ENCODE results near the gene SYT12.
"Not testable (repeated sequence)": the region's sequence is repeated elsewhere in the genome, so short reads cannot be mapped to it uniquely, and the experiment has no call there.

Gene SYT12

GRCh38 chr11:66996609-66997273, 26.2 kb upstream of the SYT12 start:
- no peak for DNase-seq (ENCODE audit: low read depth in 2 of 2)

DNA sequence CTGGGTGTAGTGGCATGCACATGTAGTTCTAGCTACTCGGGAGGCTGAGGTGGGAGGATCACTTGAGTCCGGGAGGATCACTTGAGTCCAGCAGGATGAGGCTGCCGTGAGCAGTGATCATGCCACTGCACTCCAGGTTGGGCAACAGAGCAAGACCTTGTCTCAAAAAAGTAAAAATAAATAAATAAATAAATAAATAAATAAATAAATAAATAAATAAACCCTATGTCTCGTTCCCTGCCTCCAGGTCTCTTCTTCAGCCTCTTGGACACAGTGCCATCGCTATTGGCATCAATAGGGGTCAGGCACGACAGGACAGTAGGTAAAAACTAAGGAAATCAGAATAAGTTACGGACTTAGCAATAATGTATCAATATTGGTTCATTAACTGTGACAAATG, 23.4 kb upstream of the SYT12 start:
- no peak for DNase-seq (ENCODE audit: low read depth in 2 of 2)

GRCh38 chr11:67001332-67001731, 21.6 kb upstream of the SYT12 start:
- DNase-seq (ENCODE audit: low read depth in 2 of 2) = no peak

GRCh38 chr11:67002297-67002913, 20.5 kb upstream of the SYT12 start:
- DNase-seq (ENCODE audit: low read depth in 2 of 2) = no peak

DNA sequence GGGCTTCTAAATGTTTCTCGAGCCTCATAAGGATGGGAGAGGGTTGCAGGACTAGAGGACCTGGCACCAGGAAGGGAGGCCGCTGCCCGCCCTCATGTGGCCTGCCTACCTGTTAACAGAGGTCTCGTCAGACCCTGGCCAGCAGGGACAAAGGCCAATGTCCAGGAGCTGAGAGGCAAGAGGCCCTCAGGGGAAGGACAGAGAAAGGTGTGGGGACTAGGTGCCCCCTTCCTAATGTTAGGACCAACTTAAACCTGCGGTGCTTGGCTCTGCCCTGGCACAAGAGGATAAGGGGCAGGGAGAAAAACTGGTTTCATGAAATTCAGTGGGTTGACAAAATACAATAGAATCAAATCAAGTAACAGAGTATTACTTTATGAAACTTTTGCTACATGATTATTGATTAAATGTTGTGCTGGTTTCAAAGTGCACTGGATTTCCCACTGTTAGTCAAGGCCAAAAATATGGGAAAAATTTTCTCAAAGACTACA, 20.0 kb upstream of the SYT12 start:
- no peak for DNase-seq (ENCODE audit: low read depth in 2 of 2)

- not testable (repeated sequence) for DNase-seq (ENCODE audit: low read depth in 2 of 2)
Observed at GRCh38 chr11:67005200-67005599, 17.7 kb upstream of the SYT12 start.

GRCh38 chr11:67006029-67006884, 16.7 kb upstream of the SYT12 start:
- DNase-seq (ENCODE audit: low read depth in 2 of 2) = peak in 1 of 2 donors; percentile 29

- DNase-seq (ENCODE audit: low read depth in 2 of 2) = no peak
Observed at GRCh38 chr11:67007126-67007525, 15.8 kb upstream of the SYT12 start.

GRCh38 chr11:67010296-67010905, 12.5 kb upstream of the SYT12 start:
- no peak for DNase-seq (ENCODE audit: low read depth in 2 of 2)

DNA sequence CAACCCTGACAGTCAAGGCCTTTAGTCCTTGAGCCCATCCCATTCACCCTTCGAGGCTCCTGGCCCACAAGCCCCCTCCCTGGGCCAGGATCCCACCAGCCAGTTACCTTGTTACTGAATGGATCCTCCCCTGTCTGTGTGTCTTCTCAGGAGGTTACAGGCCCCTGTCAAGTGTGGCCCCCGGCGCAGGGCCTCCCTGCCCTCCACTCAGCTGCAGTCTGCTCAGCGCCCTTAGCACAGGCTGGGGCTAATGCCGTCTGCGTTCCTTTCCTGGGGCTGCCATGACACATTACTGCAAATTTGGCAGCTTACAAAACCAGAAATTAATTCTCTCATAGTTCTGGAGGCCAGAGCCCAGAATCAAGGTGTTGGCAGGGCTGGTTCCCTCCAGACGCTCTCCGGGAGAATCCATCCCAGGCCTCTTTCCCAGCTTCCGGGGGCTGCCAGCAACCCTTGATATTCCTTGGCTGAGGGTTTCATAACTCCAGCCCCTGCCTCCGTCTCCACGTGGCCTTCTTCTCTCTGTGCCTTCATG, 9.4 kb upstream of the SYT12 start:
- no peak for DNase-seq (ENCODE audit: low read depth in 2 of 2)

GRCh38 chr11:67014343-67014742, 8.6 kb upstream of the SYT12 start:
- DNase-seq (ENCODE audit: low read depth in 2 of 2) = no peak

GRCh38 chr11:67015048-67015447, 7.9 kb upstream of the SYT12 start:
- DNase-seq (ENCODE audit: low read depth in 2 of 2) = no peak

DNA sequence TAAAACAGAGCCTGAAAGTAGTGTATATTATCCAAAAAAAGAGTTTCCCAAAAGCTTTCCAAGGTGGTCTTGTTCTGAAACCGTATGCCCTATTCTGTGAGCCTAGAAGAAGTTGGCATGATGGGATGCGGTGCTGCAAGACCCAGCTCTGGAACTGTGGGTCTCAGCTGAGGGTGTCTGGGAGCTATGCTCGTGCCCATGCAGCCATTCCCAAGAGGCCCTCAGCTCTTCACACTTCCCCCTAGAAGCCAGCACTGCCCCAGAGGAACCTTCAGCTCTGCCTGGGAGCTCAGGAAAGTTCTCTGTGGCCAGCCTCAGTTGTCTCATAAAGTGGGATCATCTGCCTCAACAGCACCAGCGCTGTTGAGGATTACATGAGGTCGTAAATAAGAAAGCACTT, 6.4 kb upstream of the SYT12 start:
- no peak for DNase-seq (ENCODE audit: low read depth in 2 of 2)

- no peak for DNase-seq (ENCODE audit: low read depth in 2 of 2)
Observed at GRCh38 chr11:67020949-67021348, 2.0 kb upstream of the SYT12 start.

GRCh38 chr11:67022341-67022933, 497 bp upstream of the SYT12 start:
- DNase-seq (ENCODE audit: low read depth in 2 of 2) = no peak

DNA sequence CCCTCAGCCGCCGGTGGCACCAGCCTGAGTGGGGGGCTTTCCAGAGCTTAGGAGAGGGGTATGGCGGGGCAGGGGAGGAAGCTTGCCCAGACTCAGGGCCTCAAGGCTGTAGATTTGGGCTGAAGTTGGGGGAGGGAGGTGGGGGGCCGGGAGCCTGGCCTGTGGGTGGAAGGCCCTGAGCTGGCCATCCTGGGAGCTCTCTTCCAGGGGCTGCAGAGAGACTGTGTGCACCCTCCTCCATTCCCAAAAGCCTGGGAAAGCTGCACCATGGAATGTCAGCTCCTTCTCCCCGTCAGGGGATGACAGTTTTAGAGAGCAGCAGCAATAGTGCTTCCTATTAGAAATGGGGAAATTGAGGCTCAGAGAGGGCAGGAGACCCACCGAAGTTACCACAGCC, 1.0 kb downstream of the SYT12 start:
- no peak for DNase-seq (ENCODE audit: low read depth in 2 of 2)

DNA sequence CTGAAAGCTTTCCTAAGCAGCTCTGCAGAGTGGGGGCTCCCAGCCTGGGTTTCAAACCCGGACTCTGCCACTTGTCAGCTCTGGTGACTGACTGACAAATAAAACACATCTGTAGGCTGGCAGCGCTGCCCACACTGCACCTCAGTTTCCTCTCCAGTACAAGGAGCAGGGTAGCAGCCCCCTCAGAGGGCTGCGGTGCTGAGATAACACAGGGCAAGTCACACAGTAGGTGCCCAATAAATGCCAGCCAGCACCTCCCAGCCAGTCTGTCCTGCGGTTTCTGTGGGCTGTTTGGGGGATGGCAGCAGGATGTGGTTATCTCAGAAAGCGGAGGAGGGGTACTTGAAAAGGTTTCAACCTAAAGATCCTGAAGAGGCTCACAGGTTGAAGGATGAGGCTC, 1.5 kb downstream of the SYT12 start:
- peak; percentile 10 to 37 for DNase-seq (ENCODE audit: low read depth in 2 of 2)

DNA sequence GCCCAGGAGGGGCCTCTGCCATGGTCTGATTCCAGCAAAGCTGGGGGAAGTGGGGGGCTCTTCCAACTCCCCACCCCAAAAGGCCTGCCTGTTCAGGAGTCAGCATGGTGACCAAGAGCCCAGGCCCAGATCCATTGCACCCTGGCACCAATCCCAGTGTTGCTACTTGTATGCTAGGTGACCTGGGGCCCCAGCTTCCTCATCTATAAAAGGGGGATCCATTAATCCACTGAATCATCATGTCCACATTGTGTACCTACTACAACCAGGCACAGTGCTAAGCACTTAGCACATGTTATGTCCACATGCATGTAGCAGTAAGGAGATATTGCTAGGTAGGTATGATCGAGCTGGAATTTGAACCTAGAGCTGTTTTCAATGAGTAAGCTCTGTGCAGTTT, 2.0 kb downstream of the SYT12 start:
- DNase-seq (ENCODE audit: low read depth in 2 of 2) = no peak

- no peak for DNase-seq (ENCODE audit: low read depth in 2 of 2)
Observed at GRCh38 chr11:67025750-67026149, 2.8 kb downstream of the SYT12 start.

GRCh38 chr11:67026941-67027340, 4.0 kb downstream of the SYT12 start:
- DNase-seq (ENCODE audit: low read depth in 2 of 2) = no peak

GRCh38 chr11:67027483-67027930, 4.6 kb downstream of the SYT12 start:
- no peak for DNase-seq (ENCODE audit: low read depth in 2 of 2)
